Glutamatergic neuron (in vitro differentiated cells): ENCODE data around the gene ZBTB43. TPM values are rescaled to one million over a fixed set of nuclear protein-coding genes. Genes with fewer than 3 reads are reported as not detected.

Source experiments
- DNase-seq: peaks from one replicate; pipeline ENCODE4 v3.0.0; 2022
- H3K27ac Mint-ChIP-seq: one replicate; pipeline ENCODE4 v1.8.0; 2020; ENCODE audit warnings: mild to moderate bottlenecking, mixed read lengths, inconsistent platforms; ENCODE audit not compliant: unreplicated experiment
- H3K27me3 Mint-ChIP-seq: one replicate; pipeline ENCODE4 v1.8.0; 2020; ENCODE audit warnings: mild to moderate bottlenecking, moderate library complexity, mixed read lengths, inconsistent platforms; ENCODE audit not compliant: unreplicated experiment
- H3K36me3 Mint-ChIP-seq: one replicate; pipeline ENCODE4 v1.8.0; 2020; ENCODE audit warnings: mild to moderate bottlenecking, mixed read lengths, inconsistent platforms; ENCODE audit not compliant: unreplicated experiment
- H3K4me1 Mint-ChIP-seq: one replicate; pipeline ENCODE4 v1.8.0; 2020; ENCODE audit warnings: mild to moderate bottlenecking, low read depth, mixed read lengths, inconsistent platforms; ENCODE audit not compliant: unreplicated experiment
- H3K4me3 Mint-ChIP-seq: one replicate; pipeline ENCODE4 v1.8.0; 2020; ENCODE audit warnings: mild to moderate bottlenecking, mixed read lengths, inconsistent platforms; ENCODE audit not compliant: unreplicated experiment
- H3K9me3 Mint-ChIP-seq: one replicate; pipeline ENCODE4 v1.8.0; 2020; ENCODE audit warnings: mild to moderate bottlenecking, moderate library complexity, mixed read lengths, inconsistent platforms; ENCODE audit not compliant: unreplicated experiment
- CTCF ChIP-seq: fragments of 200-600 bp; sonication (generic); IDR thresholded peaks from one replicate; pipeline ENCODE4 v1.5.0; 2021; ENCODE audit not compliant: partially characterized antibody, unreplicated experiment
- total RNA-seq: library from RNA; stranded (reverse); fragmentation: NEBNext Ultra II Directional; extraction: Animal tissue kit (Norgen Biotek cat#: 25700); gene quantifications from one replicate; pipeline ENCODE4 v1.2.1, GENCODE V29; 2021; ENCODE audit not compliant: unreplicated experiment

Gene ZBTB43
- total RNA-seq, 1 donor from 2014 or later: 16.8 TPM

- peaks cover 11% of the 10 kb centered on the region for H3K9me3 Mint-ChIP-seq
- peak; percentile 60 for DNase-seq
- H3K27me3 Mint-ChIP-seq: peaks cover 11% of the 10 kb centered on the region
- no peaks in the 10 kb centered on the region for H3K36me3 Mint-ChIP-seq
- TF ChIP-seq CTCF: no peak
- peaks cover 14% of the 10 kb centered on the region for H3K4me1 Mint-ChIP-seq
- H3K4me3 Mint-ChIP-seq: peak overlapping the region; percentile 92
- H3K27ac Mint-ChIP-seq: peak overlapping the region; percentile 74
Observed at GRCh38 chr9:126860757-126861466, 56.1 kb downstream of the ZBTB43 start.

- Mint-ChIP-seq H3K9me3 (peaks cover 11% of the 10 kb centered on the region), H3K4me3 (peak overlapping the region; percentile 92), H3K27ac (peak overlapping the region; percentile 74), H3K4me1 (peaks cover 14% of the 10 kb centered on the region), H3K27me3 (peaks cover 11% of the 10 kb centered on the region), H3K36me3 (no peaks in the 10 kb centered on the region)
- DNase-seq: no peak
- no peak for TF ChIP-seq CTCF
Observed at GRCh38 chr9:126861707-126862103, 56.9 kb downstream of the ZBTB43 start.

GRCh38 chr9:126862104-126862761 is 57.4 kb downstream of the ZBTB43 start:
- H3K27ac Mint-ChIP-seq: no peak overlapping the region
- TF ChIP-seq CTCF: no peak
- H3K9me3 Mint-ChIP-seq: peaks cover 11% of the 10 kb centered on the region
- DNase-seq: no peak
- peak overlapping the region; percentile 92 for H3K4me3 Mint-ChIP-seq
- peaks cover 11% of the 10 kb centered on the region for H3K27me3 Mint-ChIP-seq
- H3K36me3 Mint-ChIP-seq: no peaks in the 10 kb centered on the region
- peaks cover 14% of the 10 kb centered on the region for H3K4me1 Mint-ChIP-seq

- peaks cover 21% of the 10 kb centered on the region for H3K4me1 Mint-ChIP-seq
- H3K4me3 Mint-ChIP-seq: no peak overlapping the region
Observed at GRCh38 chr9:126864771-126865170, 59.9 kb downstream of the ZBTB43 start.

More at GRCh38 chr9:126864771-126865170, 59.9 kb downstream of the ZBTB43 start:
- Mint-ChIP-seq H3K27me3 (peaks cover 9% of the 10 kb centered on the region), H3K36me3 (no peaks in the 10 kb centered on the region), H3K27ac (no peak overlapping the region), H3K9me3 (peaks cover 11% of the 10 kb centered on the region)
- no peak for DNase-seq
- no peak for TF ChIP-seq CTCF
